SIG-M5 treated with dmso at 0.1 percent for 504 hours (cell line): ENCODE results near the gene EDEM3.
"Not testable (repeated sequence)": the region's sequence is repeated elsewhere in the genome, so short reads cannot be mapped to it uniquely, and the experiment has no call there.

Experiments used
- DNase-seq: peaks from one replicate; lab custom pipeline; 2025; ENCODE audit not compliant: unreplicated experiment; lab: John Stamatoyannopoulos, UW

The EDEM3 gene

DNA sequence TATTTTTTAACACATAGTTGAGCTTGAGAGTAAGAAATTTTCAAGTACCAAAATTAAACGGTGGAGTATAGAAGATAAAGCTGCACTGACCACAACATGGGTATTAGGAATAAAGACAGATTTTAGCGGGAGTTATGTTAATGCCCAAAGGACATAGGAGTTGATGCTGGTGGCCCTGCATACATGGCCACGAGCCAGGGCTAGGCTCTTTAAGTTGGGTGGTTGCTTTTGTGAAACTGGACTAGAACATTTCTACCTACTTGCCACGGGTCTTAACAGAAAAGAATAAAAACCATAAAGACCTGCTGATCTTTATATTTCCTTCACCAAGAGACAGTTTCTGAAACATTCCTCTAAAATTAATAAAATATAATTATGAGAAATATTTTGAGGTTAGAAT, 14.9 kb downstream of the EDEM3 start:
- DNase-seq, result no peak

DNA sequence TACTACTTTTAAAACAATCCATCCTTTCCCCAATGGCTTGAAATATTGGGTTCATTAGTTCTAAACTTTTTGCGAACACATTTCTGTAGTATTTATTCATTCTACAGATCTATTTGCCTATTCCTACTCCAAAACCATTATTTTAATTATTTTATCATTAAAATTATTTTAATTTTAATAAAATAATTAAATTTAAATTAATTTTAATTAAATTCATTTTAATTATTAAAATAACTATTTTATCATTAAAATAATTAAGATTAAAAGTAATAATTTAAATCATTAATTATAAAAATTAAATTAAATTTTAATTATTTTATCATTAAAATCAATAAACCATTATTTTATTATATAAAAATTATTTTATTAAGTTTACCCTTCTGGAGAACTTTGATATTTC, 15.6 kb downstream of the EDEM3 start:
- no peak for DNase-seq

DNA sequence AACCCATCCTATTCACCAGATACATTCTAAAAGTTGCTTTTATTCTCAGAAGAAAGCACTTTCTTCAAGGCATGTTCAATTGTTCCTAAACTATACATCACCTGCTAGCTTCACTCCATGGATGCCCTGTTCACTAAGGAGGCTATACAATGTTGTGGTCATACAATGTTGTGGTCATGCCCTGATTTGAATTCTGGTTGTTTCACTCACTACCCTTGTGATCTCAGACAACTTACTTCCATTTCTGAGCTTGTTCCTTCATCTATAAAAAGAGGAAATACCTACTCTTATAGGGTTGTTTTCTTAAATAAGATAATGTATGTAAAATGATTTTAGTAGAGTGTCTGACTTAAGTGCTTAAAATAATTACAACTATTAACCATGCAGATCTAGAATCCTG, 19.7 kb downstream of the EDEM3 start:
- DNase-seq, result no peak

DNA sequence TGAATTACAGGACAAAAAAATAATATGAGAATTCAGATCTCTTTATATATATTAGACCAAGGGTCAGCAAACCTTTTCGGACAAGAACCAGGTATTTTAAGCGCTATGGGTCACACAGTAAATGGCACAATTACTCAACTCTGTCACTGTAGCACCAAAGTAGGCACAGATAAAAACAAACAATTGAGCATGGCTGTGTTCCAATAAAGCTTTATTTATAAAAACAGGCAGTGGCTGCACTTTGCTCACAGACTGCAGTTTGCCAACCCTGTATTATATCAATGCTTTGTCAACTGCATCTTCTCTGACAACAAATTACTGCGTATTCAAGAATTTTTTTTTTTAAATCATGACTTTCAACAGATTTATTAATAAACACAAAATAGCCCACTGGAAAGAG, 29.8 kb downstream of the EDEM3 start:
- no peak for DNase-seq

DNA sequence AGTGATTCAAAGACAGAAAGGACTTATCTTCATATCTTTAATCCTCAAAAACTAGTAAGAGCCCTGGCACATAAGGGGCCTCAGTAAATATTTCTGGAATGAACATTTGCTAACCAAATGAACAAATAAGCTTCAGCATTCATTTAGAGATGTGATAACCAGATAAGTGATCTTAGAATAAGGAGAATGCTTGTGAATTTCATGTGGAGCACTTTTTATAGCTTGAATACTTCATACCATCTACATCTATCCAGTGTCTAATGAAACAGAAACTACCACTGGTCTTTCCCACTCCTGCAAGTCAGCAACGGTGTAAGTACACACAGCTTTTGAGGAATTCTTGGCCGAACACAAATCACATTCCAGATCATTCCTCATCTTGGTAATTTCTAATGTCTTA, 38.5 kb downstream of the EDEM3 start:
- no peak for DNase-seq

GRCh38 chr1:184709418-184709817, 45.2 kb downstream of the EDEM3 start:
- no peak for DNase-seq

- DNase-seq, result no peak
Observed at GRCh38 chr1:184708084-184708676, 46.5 kb downstream of the EDEM3 start.

DNA sequence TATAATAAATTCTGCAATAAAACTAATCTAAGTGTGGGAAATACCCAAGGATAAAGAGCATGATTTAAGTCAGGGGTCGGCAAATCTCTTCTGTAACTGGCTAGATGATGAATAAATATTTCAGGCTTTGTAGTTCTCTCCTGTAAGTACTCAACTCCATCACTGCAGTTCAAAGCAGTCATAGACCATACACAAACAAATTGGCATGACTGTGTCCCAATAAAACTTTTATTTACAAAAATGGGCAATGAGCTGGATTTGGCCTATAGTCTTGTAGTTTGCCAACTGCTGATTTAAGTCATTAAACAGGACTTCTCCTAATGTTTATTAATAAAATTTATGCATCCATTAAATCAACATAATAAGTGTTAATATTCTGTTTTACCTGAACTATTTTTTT, 49.4 kb downstream of the EDEM3 start:
- DNase-seq, result no peak

GRCh38 chr1:184701816-184702215, 52.8 kb downstream of the EDEM3 start:
- peak; percentile 47 for DNase-seq

- no peak for DNase-seq
Observed at GRCh38 chr1:184698969-184699368, 55.7 kb downstream of the EDEM3 start.

- no peak for DNase-seq
Observed at GRCh38 chr1:184698016-184698415, 56.6 kb downstream of the EDEM3 start.

GRCh38 chr1:184696403-184696802, 58.3 kb downstream of the EDEM3 start:
- DNase-seq, result no peak

DNA sequence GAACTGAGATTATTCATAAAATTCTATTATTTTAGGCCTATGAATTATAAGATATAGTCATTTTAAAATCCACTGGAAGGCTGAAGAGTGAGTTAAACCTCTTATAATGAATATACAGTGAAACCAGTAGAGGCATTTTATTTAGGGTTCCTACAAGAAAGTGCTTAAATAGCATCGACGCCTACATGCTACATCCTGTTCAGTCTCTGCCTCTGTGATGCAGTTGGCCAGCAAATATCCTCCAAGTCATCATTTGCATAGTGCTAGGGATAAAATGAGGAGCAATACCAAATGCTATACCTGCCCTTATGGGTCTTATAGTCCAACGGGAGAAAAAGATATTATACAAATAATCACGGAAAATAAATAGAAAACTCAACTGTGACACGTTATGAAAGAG, 59.6 kb downstream of the EDEM3 start:
- no peak for DNase-seq

- no peak for DNase-seq
Observed at GRCh38 chr1:184693011-184693410, 61.6 kb downstream of the EDEM3 start.

DNA sequence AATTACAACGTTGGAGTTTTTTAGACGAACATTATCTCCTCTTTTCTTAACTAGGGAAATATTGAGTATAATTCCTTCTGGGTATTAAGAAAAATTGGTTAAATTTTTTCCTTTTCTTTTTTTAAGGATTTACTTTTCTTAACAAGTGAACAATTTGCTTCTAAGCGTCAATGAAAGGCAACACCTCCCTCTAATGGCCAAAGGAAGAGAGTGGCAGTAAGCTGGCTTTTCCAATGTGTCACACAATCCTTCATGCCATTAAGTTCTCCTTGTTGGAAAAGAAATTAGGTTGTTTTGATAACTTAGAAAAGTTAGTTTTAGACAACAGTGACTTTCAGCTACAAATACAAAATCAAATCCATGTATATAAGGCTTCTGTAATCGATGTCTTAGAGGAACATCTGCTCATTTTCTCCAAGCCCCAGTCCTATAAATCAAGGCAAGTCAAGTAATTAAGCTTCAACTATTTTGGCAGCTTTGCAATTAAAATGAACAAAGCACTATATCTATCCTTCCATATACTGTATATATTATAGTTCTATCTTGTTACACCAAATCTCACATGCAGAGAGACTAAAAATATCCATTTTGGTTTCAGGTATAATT, 62.8 kb downstream of the EDEM3 start:
- peak; percentile 64 for DNase-seq

- DNase-seq, result no peak
Observed at GRCh38 chr1:184686540-184686939, 68.1 kb downstream of the EDEM3 start.

DNA sequence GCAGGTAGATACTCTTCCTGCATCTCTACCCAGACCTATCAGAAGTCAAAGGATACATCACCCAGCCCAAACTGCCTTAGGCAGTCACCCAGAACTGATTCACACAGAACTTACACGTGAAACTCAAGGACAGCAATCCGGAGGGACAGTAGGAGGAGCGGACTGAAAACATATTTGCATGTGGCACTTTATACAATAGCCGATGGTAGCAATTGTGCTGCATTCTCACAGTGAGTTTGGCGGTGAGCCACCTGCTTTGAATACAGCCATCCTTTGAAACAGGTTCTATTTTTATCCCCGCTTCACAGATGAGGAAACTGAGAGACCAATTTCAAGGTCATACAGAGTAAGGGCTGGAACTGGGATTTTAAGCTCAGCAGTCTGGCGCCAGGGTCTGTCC, 69.5 kb downstream of the EDEM3 start:
- DNase-seq, result no peak

GRCh38 chr1:184684285-184685074, 70.2 kb downstream of the EDEM3 start:
- DNase-seq, result no peak

DNA sequence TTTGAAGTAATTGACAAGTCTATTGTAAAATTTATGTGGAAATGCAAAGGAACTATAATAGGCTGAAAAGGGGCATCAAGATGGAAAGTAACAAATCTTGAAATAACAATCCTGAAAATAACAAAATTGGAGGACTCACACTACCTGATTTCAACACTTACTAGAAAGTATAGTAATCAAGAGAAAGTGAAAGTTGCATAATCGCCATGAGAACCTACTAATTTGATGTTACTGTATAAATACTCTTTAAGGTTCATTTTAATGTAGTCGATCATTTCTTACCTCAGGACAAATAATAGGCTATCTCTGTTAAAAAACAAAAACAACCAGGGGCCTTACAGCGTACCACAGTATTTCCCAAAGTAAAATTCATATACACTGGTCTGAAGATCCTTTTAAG, 71.7 kb downstream of the EDEM3 start:
- peak; percentile 23 for DNase-seq

- DNase-seq, result peak; percentile 60
Observed at GRCh38 chr1:184680611-184681225, 73.9 kb downstream of the EDEM3 start.

GRCh38 chr1:184679472-184679871, 75.2 kb downstream of the EDEM3 start:
- DNase-seq, result not testable (repeated sequence)

DNA sequence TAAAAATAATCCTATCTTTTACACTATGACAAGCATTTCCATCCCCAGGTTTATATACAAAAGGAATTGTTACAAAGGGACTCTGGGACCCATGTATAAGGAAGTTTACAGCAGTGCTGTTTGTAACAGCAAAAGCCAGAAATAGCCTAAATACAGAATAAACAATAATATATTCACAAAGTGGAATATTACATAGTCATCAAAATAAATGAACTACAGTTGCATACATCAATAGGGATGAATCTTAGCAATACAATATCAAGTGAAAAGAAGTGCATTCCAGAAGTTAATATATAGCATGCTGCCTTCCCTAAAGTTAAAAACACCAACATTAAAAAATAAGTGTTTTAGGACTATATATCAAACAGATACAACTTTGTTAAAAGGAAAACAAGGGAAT, 77.3 kb downstream of the EDEM3 start:
- DNase-seq, result no peak
